Posterior cingulate gyrus (tissue), 11 donors: ENCODE results near the gene ZNF282.
"Not testable (repeated sequence)": the region's sequence is repeated elsewhere in the genome, so short reads cannot be mapped to it uniquely, and the experiment has no call there.

Source experiments
- DNase-seq, 10 donors: peaks; one replicate each; pipeline versions ENCODE4 v3.0.0 to v3.0.0-alpha.2; 2020 to 2021; ENCODE audit warnings: mixed read lengths in 3 of 10
- intact Hi-C: fragments of 100-400 bp; cut with DNase I; formaldehyde crosslinking; loops from one replicate; pipeline ENCODE4 v1.15.1; 2023

Gene ZNF282

GRCh38 chr7:149251518-149251917, 56.2 kb downstream of the ZNF282 start:
- DNase-seq, intact Hi-C loops: not testable (repeated sequence)

GRCh38 chr7:149252378-149252777, 57.0 kb downstream of the ZNF282 start:
- intact Hi-C loops: no loop called here
- DNase-seq: no peak

- DNase-seq: no peak
- intact Hi-C loops: no loop called here
Observed at GRCh38 chr7:149253665-149254064, 58.3 kb downstream of the ZNF282 start.

GRCh38 chr7:149254181-149254858, 59.0 kb downstream of the ZNF282 start:
- DNase-seq: no peak
- intact Hi-C loops: no loop called here

GRCh38 chr7:149255174-149255573, 59.8 kb downstream of the ZNF282 start:
- intact Hi-C loops: no loop called here
- no peak for DNase-seq

GRCh38 chr7:149256568-149256967, 61.2 kb downstream of the ZNF282 start:
- intact Hi-C loops: no loop called here
- no peak for DNase-seq

GRCh38 chr7:149257146-149257545, 61.8 kb downstream of the ZNF282 start:
- intact Hi-C loops: no loop called here
- DNase-seq: no peak

- no peak for DNase-seq
- intact Hi-C loops: loop anchor here (10.0 kb wide), 3 partner anchors 233 to 453 kb away; partner anchors contain the start of gene ZNF746
Observed at GRCh38 chr7:149261316-149261828, 66.0 kb downstream of the ZNF282 start.

- peak; percentile 72 to 97 (median 82) for DNase-seq
- intact Hi-C loops: loop anchor here (1.0 to 10.0 kb wide), 4 partner anchors 23 to 453 kb away; partner anchors contain the start of genes ZNF212 and ZNF746
Observed at GRCh38 chr7:149261829-149262617, 66.7 kb downstream of the ZNF282 start, which contains the start of gene ZNF783. Gene ZNF783 (plus strand): TSS chr7:149262196. CDS start chr7:149262334, 138 bp downstream.

- DNase-seq: no peak
- intact Hi-C loops: loop anchor here (10.0 kb wide), 3 partner anchors 228 to 448 kb away; partner anchors contain the start of gene ZNF746
Observed at GRCh38 chr7:149266451-149266850, 71.1 kb downstream of the ZNF282 start.

- intact Hi-C loops: loop anchor here (10.0 kb wide), 3 partner anchors 227 to 447 kb away; partner anchors contain the start of gene ZNF746
- DNase-seq: no peak
Observed at GRCh38 chr7:149267733-149268132, 72.4 kb downstream of the ZNF282 start.

GRCh38 chr7:149274424-149274823, 79.1 kb downstream of the ZNF282 start:
- DNase-seq, intact Hi-C loops: not testable (repeated sequence)
